Keratinocyte (primary cell): ENCODE measurements around the gene C1orf87. TPM values are rescaled to one million over a fixed set of nuclear protein-coding genes. Genes with fewer than 3 reads are reported as not detected.

ENCODE experiments used
- DNase-seq: peaks from one replicate; pipeline ENCODE4 v3.0.0-alpha.2; 2011; ENCODE audit warnings: low read depth, missing footprints, low spot score
- FAIRE-seq: peaks from 2 replicates; lab custom pipeline; 2011; peaks lifted over from hg19 to GRCh38; lab: Jason Lieb, UNC
- H2AFZ ChIP-seq: 2 replicates; pipeline ENCODE4 v1.6.0; 2012; ENCODE audit warnings: low read length, control low read depth, inconsistent platforms; ENCODE audit not compliant: control insufficient read depth
- H3K27ac ChIP-seq: 2 replicates; pipeline ENCODE4 v1.5.1; 2011; ENCODE audit warnings: low read length; ENCODE audit not compliant: control insufficient read depth, insufficient read depth
- H3K27me3 ChIP-seq: 3 replicates; pipeline ENCODE4 v1.6.0; 2011; ENCODE audit warnings: low read length; ENCODE audit not compliant: control insufficient read depth, insufficient read depth; ENCODE audit errors: extremely low read depth
- H3K36me3 ChIP-seq, 2 experiments: 2 replicates in 1 of 2; 3 replicates in 1 of 2; pipeline ENCODE4 v1.5.1; 2011; ENCODE audit warnings: low read length in 2 of 2, mild to moderate bottlenecking in 1 of 2; ENCODE audit not compliant: control insufficient read depth in 2 of 2, insufficient read depth in 2 of 2; ENCODE audit errors: extremely low read depth in 1 of 2
- H3K4me1 ChIP-seq: 3 replicates; pipeline ENCODE4 v1.5.1; 2011; ENCODE audit warnings: low read length; ENCODE audit not compliant: control insufficient read depth, insufficient read depth; ENCODE audit errors: extremely low read depth
- H3K4me2 ChIP-seq: 3 replicates; pipeline ENCODE4 v1.6.0; 2011; ENCODE audit warnings: low read depth, low read length; ENCODE audit not compliant: control insufficient read depth, insufficient read depth; ENCODE audit errors: extremely low read depth
- H3K4me3 ChIP-seq, 3 experiments: fragments of 200-600 bp in 1 of 3; sonication (generic) in 1 of 3; 2 replicates in 2 of 3; 3 replicates in 1 of 3; pipeline ENCODE4 v1.5.1; 2011 to 2016; ENCODE audit warnings: low read length in 3 of 3, mild to moderate bottlenecking in 3 of 3, control low read depth in 2 of 3, inconsistent platforms in 1 of 3, low read depth in 1 of 3, mixed read lengths in 1 of 3, mixed run types in 1 of 3, moderate library complexity in 1 of 3; ENCODE audit not compliant: control insufficient read depth in 2 of 3, insufficient read depth in 2 of 3; ENCODE audit errors: extremely low read depth in 1 of 3
- H3K79me2 ChIP-seq: 2 replicates; pipeline ENCODE4 v1.6.0; 2012; ENCODE audit warnings: low read length; ENCODE audit not compliant: control insufficient read depth, insufficient read depth
- H3K9ac ChIP-seq: 3 replicates; pipeline ENCODE4 v1.6.0; 2011; ENCODE audit warnings: low read length; ENCODE audit not compliant: control insufficient read depth, insufficient read depth; ENCODE audit errors: extremely low read depth
- H3K9me1 ChIP-seq: 3 replicates; pipeline ENCODE4 v1.6.0; 2011; ENCODE audit warnings: low read length; ENCODE audit not compliant: control insufficient read depth, insufficient read depth; ENCODE audit errors: extremely low read depth
- H3K9me3 ChIP-seq: 2 replicates; pipeline ENCODE4 v1.5.1; 2012; ENCODE audit warnings: low read depth, low read length; ENCODE audit not compliant: control insufficient read depth
- H4K20me1 ChIP-seq: 3 replicates; pipeline ENCODE4 v1.6.0; 2011; ENCODE audit warnings: low read length; ENCODE audit not compliant: control insufficient read depth, insufficient read depth; ENCODE audit errors: extremely low read depth
- CTCF ChIP-seq, 3 experiments: IDR thresholded peaks in 1 of 3; conservative IDR thresholded peaks in 1 of 3; optimal IDR thresholded peaks in 1 of 3; 2 replicates in 2 of 3; 3 replicates in 1 of 3; pipeline versions ENCODE3 to v1.5.1; 2011; ENCODE audit warnings: low read length in 3 of 3, mild to moderate bottlenecking in 3 of 3, moderate library complexity in 2 of 3, control low read depth in 1 of 3, inconsistent platforms in 1 of 3; ENCODE audit not compliant: insufficient read depth in 2 of 3; ENCODE audit errors: extremely low read depth in 1 of 3
- EZH2 ChIP-seq: IDR thresholded peaks from one replicate; pipeline ENCODE4 v1.6.1; 2012; ENCODE audit warnings: inconsistent platforms, mild to moderate bottlenecking, low read length, moderate library complexity
- dilution Hi-C: fragments of 300-500 bp; cut with MboI; formaldehyde crosslinking; loops from one replicate; pipeline ENCODE4 v1.7.0; 2020; ENCODE audit warnings: low sequenced_read_pairs; ENCODE audit not compliant: extremely low pct_ligation_motif_present
- polyA plus RNA-seq, 5 experiments: library from polyadenylated mRNA; depleted of rRNA in 3 of 5; stranded (reverse) in 3 of 5; stranded (forward) in 1 of 5; unstranded in 1 of 5; fragments of >200 nt; gene quantifications; 1 replicate in 1 of 5; 2 replicates in 3 of 5; 3 replicates in 1 of 5; pipeline versions ENCODE4 v1.2.1 to v1.2.3, GENCODE V29; 2011 to 2012; ENCODE audit warnings: missing spikeins in 2 of 5, low read depth in 1 of 5, low replicate concordance in 1 of 5

C1orf87 gene
- polyA plus RNA-seq, 1 donor (not counting 4 experiments of a cell fraction or from before 2014, with no cell fraction given): not detected

- Histone ChIP-seq H3K4me2 (no peak overlapping the region), H3K9me1 (no peaks in the 10 kb centered on the region), H4K20me1 (no peaks in the 10 kb centered on the region), H3K79me2 (no peaks in the 10 kb centered on the region), H3K36me3 (no peaks in the 10 kb centered on the region), H3K9me3 (no peaks in the 10 kb centered on the region), H3K27me3 (peaks cover 28% of the 10 kb centered on the region), H3K27ac (no peak overlapping the region), H3K4me3 (no peak overlapping the region), H2AFZ (no peak overlapping the region), H3K9ac (no peak overlapping the region), H3K4me1 (no peaks in the 10 kb centered on the region)
- dilution Hi-C loops: no loop called here
- no peak for FAIRE-seq
- TF ChIP-seq EZH2: no peak
- TF ChIP-seq CTCF (optimal IDR thresholded peaks at IDR 0.05 in 1 of 3, IDR thresholded peaks at IDR 0.05 in 1 of 3, conservative IDR thresholded peaks at IDR 0.05 in 1 of 3; ENCODE audit: extremely low read depth in 1 of 3, insufficient read depth in 2 of 3, low read length in 3 of 3): no peak
- DNase-seq: no peak
Measured at GRCh38 chr1:60071296-60071695, 2.3 kb downstream of the C1orf87 start.

GRCh38 chr1:60069691-60070090 lies 3.9 kb downstream of the C1orf87 start:
- H3K9me1 ChIP-seq: no peaks in the 10 kb centered on the region
- H2AFZ ChIP-seq: no peak overlapping the region
- H3K4me1 ChIP-seq: no peaks in the 10 kb centered on the region
- H4K20me1 ChIP-seq: no peaks in the 10 kb centered on the region
- DNase-seq: no peak
- TF ChIP-seq CTCF (optimal IDR thresholded peaks at IDR 0.05 in 1 of 3, IDR thresholded peaks at IDR 0.05 in 1 of 3, conservative IDR thresholded peaks at IDR 0.05 in 1 of 3; ENCODE audit: extremely low read depth in 1 of 3, insufficient read depth in 2 of 3, low read length in 3 of 3) (no peak), EZH2 (no peak)
- no peaks in the 10 kb centered on the region for H3K9me3 ChIP-seq
- no peak overlapping the region for H3K9ac ChIP-seq
- no peak overlapping the region for H3K4me2 ChIP-seq
- no peak overlapping the region for H3K4me3 ChIP-seq
- H3K27ac ChIP-seq: no peak overlapping the region
- dilution Hi-C loops: no loop called here
- peaks cover 18% of the 10 kb centered on the region for H3K27me3 ChIP-seq
- FAIRE-seq: no peak
- no peaks in the 10 kb centered on the region for H3K36me3 ChIP-seq
- H3K79me2 ChIP-seq: no peaks in the 10 kb centered on the region
